Fibroblast of the conjunctiva (primary cell): Measurements from ENCODE around the gene DNAH9.

Experiments
- DNase-seq: peaks from one replicate; pipeline ENCODE4 v3.0.0-alpha.2; 2010; ENCODE audit warnings: low read depth

Gene DNAH9

DNA sequence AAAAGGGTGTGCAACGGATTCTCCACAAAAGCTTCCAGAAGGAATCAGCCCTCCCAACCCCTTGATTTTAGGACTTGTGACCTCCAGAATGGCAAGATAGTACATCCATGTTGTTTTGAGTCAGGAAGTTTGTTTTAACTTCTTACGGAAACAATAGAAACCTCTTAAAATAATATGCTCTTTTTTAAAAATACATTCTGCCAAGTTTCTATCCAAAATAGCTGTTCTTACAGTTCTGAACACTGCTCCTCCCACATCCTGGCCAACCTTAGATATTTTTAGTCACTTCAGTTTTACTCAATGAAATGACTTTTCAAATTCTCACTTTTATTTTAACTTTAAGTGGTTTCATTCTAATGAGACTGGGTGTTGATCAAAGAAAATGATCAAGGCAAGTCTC lies 242.6 kb downstream of the DNAH9 start:
- DNase-seq: no peak

DNA sequence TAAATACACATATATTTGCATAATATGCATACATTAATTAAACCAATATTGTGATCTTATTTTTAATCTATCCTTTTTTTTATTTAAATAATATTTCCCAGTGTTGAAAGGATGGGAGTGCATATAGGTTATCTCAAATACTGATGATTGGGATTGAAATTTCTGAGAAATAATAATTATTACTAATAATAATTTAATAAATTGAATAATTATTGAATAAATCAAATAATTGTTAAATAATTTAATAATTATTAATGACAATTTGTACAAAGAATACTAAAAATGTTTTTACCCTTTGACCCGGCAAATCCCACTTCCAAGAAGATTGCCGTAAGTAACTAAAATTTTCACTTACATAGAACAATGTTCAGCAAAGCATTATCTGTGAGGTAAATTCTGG lies 250.1 kb downstream of the DNAH9 start:
- no peak for DNase-seq

GRCh38 chr17:11852231-11852630 lies 254.0 kb downstream of the DNAH9 start:
- no peak for DNase-seq

DNA sequence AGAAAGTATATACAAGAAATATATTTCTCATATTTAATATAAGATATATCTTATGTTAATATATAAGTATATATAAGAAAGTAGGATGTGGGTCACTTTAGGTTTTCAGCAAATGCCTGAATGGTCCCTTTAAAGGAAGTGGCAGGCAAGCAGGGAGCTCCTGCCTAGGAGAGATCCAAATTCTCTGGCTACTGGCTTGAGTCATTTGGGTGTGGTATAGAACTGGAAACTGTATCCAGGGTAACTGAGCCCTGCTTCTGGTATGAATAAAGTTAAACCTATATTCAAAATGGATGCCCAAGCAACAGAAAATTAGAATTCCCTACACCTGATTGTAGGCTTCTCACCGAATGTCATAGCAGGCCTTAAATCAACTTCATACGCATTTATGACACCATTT lies 254.6 kb downstream of the DNAH9 start:
- no peak for DNase-seq

- DNase-seq: no peak
Measured at GRCh38 chr17:11853321-11854151, 255.3 kb downstream of the DNAH9 start.

DNA sequence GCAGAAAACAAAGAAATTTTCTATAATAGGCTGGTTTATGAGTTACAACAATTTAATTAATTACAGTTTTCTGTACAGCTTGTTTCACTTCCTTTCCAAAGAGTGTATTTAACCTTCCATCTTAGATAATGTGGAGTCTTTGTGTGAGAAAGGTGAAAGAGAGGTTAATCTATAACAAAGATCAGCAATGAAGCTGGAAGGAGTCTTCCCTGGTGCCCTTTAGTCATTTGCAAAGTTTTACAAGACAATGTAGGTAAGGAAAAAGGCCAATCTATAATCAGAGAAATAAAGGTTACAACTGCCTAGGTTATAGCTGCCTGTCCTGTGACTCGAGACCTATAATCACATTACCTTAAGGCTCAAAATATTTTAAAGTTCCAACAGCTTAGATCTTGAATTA lies 257.0 kb downstream of the DNAH9 start:
- DNase-seq: no peak

GRCh38 chr17:11857006-11857405 lies 258.7 kb downstream of the DNAH9 start:
- no peak for DNase-seq

- no peak for DNase-seq
Measured at GRCh38 chr17:11869680-11870394, 271.6 kb downstream of the DNAH9 start.

- DNase-seq: no peak
Measured at GRCh38 chr17:11871773-11872172, 273.5 kb downstream of the DNAH9 start.

DNA sequence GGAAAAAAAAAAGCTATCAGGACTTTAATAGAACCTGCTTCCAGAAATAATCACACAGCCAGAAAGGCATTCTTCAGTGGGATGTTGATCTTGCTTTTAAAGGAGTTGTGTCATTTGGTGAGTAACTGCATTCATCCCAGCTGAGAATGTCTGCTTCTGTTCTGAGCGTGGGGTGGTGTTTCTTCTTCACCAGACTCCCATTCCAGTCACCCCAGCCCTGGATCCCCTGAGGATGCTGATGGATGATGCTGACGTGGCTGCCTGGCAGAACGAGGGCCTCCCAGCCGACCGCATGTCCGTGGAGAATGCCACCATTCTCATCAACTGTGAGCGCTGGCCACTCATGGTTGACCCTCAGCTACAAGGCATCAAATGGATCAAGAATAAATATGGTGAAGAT lies 276.5 kb downstream of the DNAH9 start:
- DNase-seq: no peak

GRCh38 chr17:11880714-11881113 lies 282.4 kb downstream of the DNAH9 start:
- DNase-seq: no peak

GRCh38 chr17:11882716-11883115 lies 284.4 kb downstream of the DNAH9 start:
- no peak for DNase-seq

- no peak for DNase-seq
Measured at GRCh38 chr17:11885051-11885450, 286.8 kb downstream of the DNAH9 start.

DNA sequence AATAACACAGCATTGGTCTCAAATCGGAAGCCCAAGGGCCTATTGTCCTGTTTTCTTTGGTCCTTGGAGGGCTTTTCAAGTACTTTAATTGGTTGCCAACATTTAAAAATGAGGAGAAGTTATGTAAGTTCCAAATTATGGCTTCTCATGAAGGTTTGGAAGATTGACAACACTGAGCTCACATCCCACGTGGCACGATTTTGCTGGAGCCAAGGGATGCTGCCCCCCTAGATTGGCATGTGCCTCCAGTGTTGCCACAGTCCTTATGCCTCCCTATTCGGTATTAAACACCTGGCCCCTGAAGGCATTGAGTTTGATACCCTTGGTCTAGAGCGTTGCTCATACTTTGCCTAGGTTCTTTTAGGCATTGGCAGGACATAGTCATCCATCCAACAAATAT lies 291.0 kb downstream of the DNAH9 start:
- no peak for DNase-seq

DNA sequence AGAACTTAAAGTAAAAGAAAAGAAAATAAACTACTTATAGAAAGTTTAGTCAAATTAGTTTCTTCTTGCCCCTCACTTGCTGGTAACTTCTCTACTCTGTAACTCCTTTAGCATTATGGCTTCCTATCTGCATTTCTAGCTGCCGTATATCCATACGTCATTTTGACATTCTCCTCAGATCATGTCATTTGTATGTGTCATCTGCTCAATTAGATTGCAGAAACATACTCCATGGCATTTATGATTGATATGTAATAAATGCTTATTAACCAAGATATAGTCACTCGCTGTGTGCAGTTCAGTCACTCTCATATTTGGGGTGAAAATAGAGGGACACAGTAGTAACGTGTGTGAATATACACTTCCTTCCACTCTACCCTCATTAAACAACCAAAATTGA lies 295.6 kb downstream of the DNAH9 start:
- DNase-seq: no peak

DNA sequence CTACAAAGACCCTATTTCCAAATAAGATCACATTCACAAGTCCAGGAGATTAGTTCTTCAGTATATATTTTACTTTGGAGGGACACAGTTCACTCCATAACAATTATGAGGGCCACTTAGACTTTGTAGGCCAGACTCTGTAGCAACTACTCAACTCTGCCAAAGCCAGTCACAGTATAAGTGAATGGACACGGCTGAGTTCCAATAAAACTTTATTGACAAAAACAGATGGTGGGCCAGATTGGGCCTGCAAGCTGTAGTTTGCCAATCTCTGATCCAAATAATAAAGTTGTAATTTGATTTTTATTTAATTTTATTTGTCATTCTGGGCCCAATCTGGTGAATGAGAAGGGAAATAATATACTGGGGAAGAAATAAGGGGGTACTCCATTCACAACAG lies 297.9 kb downstream of the DNAH9 start:
- no peak for DNase-seq

GRCh38 chr17:11898526-11899235 lies 300.4 kb downstream of the DNAH9 start:
- no peak for DNase-seq

DNA sequence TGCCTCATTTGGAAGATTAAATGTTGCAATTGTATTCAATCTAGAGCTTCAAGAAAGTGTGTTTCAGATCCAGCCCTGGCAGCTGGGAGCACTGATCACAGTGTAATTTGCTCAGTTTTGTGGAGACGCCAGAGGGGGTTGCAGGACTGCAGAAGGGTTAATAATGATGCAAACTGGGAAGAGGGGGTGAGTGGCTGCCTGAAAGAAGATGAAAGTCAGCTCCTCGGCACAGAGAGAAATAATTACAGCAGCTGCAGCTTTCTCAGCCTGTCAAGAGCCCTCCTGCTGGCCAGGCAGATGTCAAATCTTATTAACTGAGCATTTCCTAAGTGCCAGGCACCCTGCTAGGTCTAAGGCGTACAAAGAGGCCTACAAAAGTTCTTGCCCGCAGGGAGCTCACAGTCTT lies 301.3 kb downstream of the DNAH9 start:
- DNase-seq: no peak

GRCh38 chr17:11900041-11900476 lies 301.8 kb downstream of the DNAH9 start:
- no peak for DNase-seq

GRCh38 chr17:11900655-11901054 lies 302.4 kb downstream of the DNAH9 start:
- no peak for DNase-seq

DNA sequence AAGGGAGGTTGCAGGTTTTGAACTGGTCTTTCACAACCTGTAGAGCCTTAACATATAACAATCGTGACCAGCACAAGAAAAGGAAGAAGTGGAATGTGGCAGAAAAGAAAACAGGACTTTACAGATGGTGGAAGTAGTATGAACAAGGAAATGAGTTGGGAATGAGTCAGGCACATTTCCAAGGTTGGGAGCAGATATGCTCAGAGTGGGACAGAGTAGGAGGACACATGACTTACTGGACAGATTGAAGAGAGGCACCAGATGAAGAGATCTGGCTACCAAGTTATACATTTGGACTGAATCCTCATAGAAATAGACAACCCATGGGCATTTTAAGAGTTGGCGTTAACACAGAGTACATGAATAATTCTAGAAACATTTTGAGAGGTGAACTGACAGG lies 303.7 kb downstream of the DNAH9 start:
- no peak for DNase-seq

DNA sequence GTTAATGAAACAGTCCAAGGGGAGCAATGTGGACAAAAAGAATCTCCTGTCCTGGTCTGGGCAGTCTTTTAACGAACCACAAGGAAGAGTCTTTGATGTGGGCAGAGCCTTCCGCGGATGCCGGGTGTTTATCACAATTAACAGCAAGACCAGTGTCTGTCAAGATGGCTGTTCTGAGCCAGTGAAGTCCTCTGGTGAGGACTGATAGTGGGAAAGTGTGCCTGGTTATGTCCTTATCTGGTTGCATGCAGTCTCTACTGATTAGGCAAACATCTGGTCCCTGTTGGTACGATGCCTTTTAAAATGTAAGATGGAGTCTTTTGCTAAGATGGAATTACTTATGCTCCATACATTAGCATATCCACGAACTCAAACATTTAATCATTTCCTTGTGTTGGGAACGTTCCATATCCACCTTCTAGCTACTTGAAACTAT lies 310.5 kb downstream of the DNAH9 start:
- DNase-seq: no peak

DNA sequence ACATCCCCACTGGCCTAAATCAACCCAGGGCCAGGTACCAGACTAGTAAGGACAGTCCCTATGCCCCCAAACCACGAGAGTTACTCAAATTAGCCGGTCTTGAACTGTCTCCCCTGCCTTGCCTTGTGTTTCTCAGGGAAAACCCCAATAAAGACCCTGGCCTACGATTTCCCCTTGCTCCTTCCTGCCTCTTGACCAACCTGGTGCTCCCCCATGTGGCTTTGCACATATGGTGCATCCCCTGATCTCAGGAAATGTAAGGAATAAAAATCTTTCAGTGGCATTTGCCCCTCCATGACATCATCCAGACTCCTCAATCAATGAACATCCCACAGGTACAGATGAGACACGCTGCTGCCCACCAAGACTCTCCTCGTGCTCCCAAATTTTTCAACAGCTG lies 311.1 kb downstream of the DNAH9 start:
- DNase-seq: no peak
